OCI-LY1 (cell line): Measurements from ENCODE around the gene PTPRN2.

Experiments used
- CTCF ChIP-seq: fragments of 200-600 bp; sonication (generic), shearing (Covaris generic); IDR thresholded peaks from 2 replicates; pipeline ENCODE4 v1.5.1; 2017; ENCODE audit warnings: mild to moderate bottlenecking, antibody characterized with exemption, low read length, moderate library complexity, mixed read lengths
- EZH2 ChIP-seq: fragments of 200-600 bp; sonication (generic), shearing (Covaris generic); IDR thresholded peaks from 2 replicates; pipeline ENCODE4 v1.8.0; 2017; ENCODE audit warnings: borderline replicate concordance, mixed run types, mild to moderate bottlenecking, antibody characterized with exemption, low read length, moderate library complexity, mixed read lengths

- TF ChIP-seq CTCF (no peak), EZH2 (no peak)
Measured at GRCh38 chr7:158295966-158296797, 291.4 kb downstream of the PTPRN2 start.
